Measurements from ENCODE around the gene CDYL.

Gene CDYL, protein sequence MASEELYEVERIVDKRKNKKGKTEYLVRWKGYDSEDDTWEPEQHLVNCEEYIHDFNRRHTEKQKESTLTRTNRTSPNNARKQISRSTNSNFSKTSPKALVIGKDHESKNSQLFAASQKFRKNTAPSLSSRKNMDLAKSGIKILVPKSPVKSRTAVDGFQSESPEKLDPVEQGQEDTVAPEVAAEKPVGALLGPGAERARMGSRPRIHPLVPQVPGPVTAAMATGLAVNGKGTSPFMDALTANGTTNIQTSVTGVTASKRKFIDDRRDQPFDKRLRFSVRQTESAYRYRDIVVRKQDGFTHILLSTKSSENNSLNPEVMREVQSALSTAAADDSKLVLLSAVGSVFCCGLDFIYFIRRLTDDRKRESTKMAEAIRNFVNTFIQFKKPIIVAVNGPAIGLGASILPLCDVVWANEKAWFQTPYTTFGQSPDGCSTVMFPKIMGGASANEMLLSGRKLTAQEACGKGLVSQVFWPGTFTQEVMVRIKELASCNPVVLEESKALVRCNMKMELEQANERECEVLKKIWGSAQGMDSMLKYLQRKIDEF

DNA sequence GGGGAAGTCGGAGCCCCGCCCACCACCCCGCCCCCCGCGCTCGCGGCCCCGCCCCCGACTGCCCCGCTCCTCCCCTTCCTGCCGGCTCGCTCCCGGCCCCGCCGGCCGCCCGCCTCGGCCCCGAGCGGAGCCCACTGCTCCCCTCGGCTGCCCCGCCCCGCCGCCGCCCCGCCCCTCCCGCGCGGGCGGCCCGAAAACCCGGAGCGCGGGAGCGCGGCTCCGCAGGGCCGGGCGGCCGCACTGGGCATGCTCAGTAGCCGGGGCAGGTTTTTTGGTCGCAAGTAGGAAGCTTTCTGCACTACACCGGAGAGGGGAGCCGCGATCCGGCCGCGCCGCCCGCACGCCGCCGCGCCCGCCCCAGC, at the start of gene CDYL:
CDYL (plus strand) TSS at position 274 of the 362 bp plus-strand sequence. CDS start 380 bp downstream, outside the sequence.
- DNase-seq = peak; percentile 79

DNA sequence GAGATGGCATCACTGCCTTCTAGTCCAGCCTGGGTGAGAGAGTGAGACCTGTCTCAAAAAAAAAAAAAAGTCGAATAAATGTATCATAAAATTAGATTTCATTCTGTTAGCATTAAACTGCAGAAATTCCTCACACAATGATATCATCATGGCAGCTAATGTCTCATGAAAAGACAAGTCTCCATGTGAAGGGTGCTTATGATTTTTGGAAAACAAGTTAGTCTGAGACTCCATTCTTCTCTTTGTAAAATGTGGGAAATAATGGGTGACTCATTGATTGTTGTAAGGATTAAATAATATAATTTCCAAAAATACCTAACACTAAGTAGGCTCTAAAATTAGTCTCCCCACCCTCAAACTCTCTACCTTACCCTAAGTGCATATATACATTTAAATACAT, 49.6 kb upstream of the CDYL start:
- no peak for DNase-seq

DNA sequence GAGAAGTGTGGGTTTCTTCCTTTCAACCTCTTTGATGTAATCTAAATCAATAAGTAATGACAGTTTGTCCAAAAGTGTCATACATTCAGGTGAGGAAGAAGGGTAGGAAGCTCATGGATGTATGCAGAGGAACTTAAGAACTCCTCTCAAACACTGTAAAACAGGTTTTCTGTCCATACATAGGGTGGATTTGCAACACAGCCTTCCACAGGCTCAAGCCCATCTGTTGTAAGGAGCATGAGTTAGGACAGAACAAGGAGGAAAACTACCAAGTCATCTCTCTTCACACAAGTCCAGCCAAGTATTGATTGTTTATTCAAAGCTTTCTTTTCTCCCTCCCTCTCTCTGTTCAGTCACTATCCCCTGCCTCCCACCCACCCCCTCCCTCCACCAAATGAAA, 49.0 kb upstream of the CDYL start:
- no peak for DNase-seq

DNA sequence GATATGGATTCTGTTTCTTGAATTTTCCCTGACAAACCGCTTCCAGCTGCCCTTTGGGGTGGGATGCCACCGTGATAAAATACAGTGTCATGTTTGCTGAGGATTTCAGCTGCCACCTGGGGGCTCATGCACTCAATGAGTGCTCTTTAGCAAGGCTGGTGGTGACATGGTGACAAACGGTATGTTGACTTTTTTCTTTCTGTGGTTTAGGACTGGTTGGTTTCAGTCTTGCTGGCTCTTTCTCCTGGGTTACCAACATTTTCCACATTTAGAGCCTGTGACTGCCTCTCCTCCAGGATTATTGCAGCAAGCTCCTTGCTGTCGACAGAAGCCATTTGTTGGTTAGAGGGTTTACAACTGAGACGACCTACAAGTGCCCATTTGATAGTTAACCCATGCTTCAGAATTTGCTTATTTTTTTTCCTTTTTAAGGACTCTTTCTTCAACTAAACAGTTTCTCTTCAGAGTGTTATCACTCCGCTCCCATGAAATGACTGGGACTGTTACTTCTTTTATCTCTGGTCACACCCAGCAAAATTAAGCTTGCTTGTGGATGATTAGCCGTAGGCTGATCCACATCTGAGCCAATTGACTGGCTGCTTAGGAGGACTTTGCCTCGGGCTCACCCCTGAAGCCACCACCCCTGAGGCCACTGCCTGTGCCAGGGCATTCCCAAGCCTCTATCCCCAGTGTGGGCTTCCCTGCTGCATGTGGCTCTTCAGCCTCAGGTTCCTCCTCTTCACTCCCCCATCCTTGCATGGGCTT, 48.4 kb upstream of the CDYL start:
- DNase-seq = no peak

DNA sequence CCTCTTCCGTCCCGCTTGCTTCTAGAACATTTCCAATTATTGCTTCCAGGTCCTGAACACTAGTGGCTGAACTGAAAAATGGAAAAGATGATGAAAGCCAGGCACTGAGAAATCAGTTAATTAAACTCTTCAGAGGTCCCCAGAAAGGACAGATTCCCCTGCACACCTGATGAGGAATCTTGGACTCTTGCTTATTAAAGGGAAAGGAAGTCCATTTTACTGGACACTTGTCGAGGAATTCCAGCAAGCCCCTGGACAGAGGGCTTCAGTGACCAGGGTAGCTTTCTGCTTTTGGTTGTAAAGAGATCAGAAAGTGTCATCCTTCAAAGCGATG, 47.8 kb upstream of the CDYL start:
- no peak for DNase-seq

DNA sequence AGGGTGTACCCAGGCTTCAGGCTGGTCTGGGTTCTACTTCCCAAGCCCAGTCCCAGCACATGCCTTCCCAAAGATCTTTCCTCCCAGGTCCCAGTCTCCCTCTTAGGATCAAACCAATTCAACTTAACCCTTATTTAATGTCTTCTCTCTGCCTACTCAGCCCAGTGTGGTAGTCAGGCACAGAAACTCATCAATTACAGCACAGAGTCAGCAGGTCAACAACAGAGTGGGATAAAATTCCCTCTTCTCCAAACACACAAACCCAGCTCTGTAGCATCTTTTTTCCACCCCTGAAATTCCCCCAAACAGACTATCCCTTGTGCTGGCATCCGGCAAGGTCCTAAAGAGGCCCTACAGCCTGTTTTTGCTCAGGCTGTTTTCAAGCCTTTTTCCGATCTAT, 47.3 kb upstream of the CDYL start:
- no peak for DNase-seq

DNA sequence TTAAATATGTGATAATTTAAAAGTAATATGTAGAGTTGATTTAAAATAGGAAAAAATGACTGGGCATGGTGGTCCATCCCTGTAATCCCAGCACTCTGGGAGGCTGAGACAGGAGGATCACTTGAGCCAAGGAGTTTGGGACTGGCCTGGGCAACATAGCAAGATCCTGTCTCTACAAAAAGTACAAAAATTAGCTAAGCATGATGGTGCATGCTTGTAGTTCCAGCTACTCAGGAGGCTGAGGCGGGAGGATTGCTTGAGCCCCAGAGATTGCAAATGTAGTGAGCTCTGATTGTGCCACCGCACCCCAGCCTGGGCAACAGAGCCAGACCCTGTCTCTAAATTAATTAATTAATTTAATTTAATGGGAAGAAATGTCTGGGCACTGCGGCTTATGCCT, 44.2 kb upstream of the CDYL start:
- DNase-seq = no peak

DNA sequence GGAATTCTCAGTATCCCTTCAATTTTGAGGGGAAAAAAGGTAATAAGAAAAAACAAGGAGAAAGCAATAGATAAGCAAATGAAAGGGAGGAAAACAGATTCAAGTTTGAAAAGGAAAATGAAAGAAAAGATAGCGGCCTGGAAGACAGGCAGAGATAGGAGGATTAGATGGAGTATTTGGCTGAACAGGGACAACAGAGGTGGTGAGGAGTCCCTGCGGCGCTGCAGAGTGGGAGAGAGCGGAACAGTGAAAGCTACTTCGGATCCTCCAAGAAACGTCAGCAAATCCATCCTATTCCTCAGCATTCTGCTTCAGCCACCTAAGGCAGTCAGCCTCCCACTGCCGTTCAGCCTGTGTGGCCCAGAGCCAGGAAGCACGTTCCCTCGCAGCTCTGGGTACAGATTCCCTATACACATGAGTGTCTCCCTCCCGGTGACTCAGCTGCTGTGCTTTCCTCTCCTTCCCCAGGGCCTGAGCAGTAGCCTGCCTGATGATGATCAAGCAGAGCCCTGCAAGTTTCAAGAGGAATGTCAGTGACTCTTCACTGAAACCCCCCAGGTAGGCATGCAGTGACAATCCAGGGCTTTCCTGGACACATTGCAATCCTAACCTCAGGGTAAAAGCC, 43.4 kb upstream of the CDYL start:
- DNase-seq = peak; percentile 25

DNA sequence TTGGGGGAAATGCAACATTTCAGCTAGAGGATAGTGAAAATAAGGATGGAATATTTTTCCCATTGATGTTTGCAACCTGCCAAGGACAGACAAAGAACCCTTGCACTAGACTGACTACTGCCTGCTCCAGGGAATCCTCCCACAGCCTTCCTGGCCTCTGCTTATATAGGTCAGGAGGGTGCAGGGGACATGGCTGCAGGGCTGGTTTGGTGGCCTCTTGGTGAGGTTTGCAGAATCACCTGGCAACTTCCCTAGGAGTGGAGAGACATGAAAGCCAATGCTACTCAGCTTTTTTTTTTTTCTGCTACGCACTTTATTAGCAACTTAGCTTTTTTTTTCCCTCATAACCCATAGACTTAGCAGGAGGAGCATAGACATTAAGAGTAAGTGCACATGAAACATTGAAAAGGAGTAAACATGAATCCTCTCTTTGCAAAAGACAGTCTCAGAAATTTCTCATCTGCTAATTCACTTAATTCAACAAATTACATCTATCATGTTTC, 39.8 kb upstream of the CDYL start:
- DNase-seq = no peak

DNA sequence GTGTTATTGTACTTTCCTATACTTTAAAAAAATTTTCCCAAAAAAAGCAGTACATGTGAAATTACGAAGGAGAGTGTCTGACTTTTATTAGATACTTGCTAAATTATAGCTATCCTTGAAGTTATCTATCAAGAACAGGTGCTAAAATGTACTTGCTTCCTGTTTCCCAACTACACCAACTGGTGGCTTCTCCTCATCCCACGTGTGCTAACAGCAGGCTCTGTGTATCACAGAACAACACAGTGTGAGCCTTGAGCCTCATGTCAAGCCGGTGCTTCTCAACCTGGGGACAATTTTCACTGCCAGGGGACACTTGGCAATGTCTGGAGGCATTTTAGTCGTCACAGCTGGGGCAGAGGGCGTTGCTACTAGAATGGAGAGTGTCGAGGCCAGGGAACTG, 36.2 kb upstream of the CDYL start:
- no peak for DNase-seq

DNA sequence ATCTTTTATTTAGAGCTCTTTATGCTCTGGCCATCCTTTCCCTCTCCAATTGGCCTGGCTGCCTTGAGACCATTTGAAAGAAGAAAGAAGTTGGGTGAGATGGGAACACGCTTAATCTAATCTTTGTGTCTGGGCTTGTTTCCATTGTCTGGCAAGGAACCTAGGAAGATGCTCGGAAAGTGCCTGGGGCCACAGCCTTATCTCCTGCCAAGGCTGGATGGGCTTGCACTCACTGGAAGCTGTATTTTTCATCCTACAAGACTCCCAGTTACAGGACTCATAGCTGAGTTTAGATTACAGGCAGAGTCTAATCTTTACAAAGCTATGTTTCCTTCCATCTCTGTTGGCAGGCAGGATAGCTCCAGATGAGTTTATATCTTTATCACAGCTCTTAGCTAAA, 33.1 kb upstream of the CDYL start:
- DNase-seq = no peak

DNA sequence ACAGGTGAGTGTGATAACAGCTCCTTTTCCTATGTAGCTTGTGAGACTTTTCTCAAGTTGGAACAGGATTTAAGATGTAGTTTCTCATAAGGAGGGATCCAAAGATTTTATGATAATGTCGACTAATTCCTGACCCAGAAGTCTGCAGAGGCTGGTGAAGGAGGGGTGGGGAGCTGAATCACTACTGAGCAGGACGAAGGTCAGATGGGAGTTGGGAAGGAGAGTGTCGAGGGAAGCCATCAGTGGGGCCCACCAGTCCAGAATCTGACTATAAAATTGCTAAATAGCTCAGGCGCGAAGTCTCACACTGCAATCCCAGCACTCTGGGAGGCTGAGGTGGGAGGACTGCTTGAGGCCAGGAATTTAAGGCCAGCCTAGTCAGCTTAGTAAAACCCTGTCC, 32.3 kb upstream of the CDYL start:
- DNase-seq = no peak

DNA sequence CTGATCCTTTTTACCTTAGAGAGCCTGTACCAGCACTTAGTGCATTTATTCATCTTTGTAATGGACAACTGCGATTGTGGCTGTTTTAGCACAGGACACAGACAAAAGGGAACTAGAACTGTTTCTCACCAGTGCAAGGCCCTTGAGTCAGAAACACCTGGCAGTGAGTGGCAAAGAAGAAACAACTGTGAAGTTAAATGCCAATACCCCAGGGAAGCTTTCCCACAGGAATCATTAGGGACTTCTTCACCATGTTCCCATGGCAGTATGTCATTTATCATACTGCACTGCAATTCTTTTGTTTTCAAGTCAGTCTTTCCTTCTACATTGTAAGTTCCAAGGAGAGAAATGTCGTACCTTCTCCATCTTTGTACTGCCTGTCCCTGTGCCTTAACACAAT, 28.6 kb upstream of the CDYL start:
- DNase-seq = no peak

DNA sequence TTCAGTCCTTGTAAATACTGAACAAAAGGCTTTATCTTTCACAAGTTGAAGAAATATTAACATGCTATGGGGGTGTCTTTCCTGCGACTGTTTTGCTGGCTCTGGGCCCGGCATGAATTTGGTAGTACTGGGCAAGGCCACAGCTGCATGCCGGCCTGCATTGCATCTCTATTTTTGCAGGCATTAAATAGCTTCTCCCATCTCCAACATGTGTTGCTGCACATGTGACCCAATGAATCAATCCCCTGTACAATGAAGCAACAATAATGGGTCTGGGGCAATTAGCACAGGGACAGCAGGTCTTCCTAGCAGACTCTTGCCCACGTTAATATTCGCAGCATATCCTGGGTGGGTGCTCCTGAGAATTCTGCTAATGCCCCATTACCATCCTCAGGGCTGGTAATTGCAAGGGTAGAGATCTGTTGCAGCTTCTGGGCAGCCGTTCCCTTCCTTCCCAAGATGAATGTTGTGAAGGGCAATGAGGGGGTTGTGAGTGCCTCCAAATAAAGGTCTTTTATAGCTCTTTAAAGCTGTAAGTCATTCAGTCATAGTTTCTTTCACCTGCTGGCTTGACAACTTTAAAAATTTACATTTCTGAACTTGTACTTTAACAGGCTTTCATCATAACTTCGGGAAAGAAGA, 24.3 kb upstream of the CDYL start:
- no peak for DNase-seq

DNA sequence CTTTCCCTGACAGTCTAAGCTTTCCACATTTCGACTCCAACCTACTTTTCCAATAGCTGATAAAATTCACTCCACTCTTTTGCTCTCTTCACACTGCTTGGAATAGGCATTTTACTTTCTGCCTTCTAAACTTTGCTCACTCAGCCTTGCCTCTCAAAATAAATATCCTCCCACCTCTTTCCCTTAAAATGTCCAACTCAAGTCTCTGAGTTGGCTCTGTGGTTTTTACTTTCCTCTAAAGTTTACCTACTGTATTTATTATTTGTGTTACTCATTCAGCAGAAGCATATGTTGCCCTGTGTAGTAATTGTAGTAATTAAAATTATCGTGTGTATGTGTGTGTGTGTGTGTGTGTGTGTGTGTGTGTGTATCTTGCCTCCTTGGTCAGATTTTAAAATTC, 20.0 kb upstream of the CDYL start:
- no peak for DNase-seq

DNA sequence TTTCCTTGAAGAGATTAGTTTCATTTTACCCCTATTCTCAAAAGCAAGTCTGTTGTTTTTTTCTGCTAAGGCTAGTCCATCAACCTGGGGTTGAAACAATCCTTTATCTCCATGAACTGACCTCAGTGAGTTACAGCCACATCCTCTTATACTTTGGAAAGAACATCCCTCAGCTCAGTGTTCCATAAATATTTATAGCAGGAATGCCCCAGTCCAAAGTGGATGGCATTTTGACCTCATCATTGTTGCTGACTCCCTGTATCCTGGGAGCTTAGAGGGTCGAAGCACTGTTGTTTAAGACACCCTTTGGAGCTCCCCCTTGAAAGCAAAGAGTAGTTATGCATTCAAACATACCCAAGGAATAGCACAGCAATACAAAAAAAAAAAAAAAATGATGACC, 16.2 kb upstream of the CDYL start:
- no peak for DNase-seq

DNA sequence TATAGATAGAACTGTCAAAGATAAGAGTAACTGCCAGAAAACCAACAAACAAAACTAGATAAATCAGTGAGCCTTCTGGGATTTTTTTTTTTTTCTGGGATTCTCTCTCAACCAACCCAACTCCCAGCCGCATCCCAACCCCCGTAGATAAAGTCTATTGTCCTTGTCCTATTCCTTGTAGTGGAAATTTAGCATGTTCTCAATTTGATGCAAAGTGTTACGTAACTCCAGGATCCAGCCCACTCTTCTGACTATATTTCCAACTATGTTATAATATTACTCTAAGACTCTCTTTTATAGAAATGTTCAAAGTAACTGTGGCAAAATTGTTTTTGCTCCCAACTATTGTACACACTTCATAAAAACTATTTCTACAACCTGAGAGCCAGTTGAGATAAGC, 15.4 kb upstream of the CDYL start:
- no peak for DNase-seq

DNA sequence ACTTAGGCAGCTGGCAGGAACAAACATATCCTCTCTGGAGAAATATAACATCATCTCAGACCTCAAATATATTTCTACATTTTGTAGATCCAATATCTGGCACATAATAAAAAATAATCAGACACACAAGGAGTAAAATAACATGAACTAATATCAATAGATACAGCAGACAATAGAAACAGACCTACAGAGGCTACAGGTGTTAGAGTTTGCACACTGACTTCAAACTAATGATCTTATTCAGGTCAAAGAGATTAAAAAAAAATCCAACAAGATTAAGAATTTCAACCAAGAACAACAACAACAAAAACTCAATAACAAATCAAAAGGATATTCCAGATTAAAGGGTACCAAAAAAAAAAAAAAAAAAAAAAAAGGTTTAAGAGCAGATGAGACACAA, 13.9 kb upstream of the CDYL start:
- DNase-seq = no peak

DNA sequence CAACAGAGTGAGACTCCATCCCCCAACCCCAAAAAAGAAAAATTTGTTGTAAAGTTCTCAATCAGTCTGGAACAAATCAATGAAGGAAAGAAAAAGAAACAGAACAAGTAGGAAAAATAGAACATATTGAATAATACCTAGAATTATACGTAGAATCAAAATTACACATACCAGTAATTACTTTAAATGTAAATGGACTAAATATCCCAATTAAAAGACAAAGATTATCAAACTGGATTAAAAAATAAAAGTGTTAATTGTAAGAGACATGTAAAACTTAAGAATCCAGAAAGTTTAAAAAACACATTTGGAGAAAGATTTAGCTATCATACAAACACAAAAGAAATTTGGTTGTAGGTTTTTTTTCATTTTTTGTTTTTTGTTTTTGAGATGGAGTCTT, 12.3 kb upstream of the CDYL start:
- DNase-seq = no peak

DNA sequence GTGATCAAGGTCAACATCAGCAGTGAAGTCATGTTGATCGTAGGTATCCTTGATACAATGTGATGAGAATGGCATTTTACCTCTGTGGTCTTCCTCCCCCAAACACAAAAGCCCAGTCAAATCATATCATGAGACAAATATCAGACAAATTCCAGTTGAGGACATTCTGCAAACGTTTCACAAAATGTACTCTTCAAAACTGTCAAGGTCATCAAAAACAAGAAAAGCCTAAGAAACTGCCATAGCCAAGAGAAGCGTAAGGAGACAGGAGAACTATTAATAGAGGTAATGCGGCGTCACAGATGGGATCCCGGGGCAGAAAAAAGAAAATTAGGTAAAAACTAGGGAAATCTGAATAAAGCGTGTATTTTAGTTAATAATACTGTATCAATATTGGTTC, 7.4 kb upstream of the CDYL start:
- DNase-seq = no peak

DNA sequence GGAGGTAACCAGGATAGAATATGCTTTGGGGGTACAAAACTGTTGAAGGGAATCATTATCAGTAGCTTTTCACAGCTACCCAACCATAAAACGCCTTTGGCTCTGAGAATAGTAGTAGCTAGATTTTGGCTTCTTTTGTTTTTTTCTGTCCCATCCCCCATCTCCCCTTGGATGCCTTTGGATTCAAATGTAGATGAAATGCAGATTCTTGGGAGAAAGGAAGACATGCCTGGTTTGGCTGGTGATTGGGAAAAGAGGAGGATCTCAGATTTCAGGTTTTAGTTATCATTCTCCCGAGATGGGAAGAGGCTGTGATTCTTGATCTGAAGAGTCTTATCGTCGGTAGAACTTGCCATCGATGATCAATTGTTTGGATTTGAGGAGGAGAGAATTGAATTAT, 3.5 kb upstream of the CDYL start:
- DNase-seq = no peak

DNA sequence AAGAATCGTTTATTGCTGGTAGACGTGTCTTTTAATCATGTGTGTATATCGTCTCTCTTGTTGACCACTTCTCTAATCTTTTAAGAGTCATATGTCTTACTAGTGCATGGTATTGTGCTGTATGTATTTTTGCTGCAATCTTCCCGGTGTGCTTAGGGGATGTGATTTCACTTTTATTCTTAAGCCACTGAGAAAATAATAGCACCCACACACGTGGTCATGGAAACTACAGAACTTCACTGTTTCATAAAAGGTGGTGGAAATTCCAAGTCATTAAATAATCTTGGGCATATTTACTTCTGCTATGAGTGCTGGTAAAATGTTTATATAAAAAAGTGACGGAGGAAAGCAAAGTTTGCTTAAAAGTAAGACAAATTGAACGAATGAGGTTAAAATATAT, 3.0 kb upstream of the CDYL start:
- DNase-seq = no peak

DNA sequence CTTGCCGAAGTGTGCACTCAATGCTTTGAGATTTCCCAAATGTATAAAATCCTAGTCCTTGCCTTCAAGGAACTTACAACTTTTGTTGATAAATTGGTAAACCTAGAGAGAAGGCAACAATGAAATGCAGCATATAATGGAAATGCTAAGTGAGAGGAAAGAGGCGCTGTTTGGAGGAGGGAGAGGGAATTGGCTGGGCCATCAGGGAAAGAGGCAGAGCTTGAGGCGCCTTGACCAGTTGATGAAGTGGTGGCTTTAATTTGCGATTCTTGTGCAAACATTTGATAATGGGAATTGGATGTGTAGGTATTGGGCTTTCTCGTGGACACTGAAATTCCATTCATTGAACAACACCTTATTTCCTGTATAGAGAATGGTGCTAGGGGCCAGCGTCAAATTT, 1.9 kb upstream of the CDYL start:
- no peak for DNase-seq
